OCI-LY7 (cell line): ENCODE data around the gene CDR2.

Experiments used
- CTCF ChIP-seq: fragments of 200-600 bp; sonication (generic); conservative IDR thresholded peaks from 2 replicates; pipeline ENCODE4 v1.5.1; 2014; ENCODE audit warnings: mild to moderate bottlenecking, antibody characterized with exemption, low read length, moderate library complexity, mixed read lengths
- EZH2phosphoT487 ChIP-seq: fragments of 200-600 bp; sonication (generic); IDR thresholded peaks from 2 replicates; pipeline ENCODE4 v1.6.1; 2018; ENCODE audit warnings: low read depth, borderline replicate concordance, mild to moderate bottlenecking, mixed run types, antibody characterized with exemption, low read length, moderate library complexity, mixed read lengths

GRCh38 chr16:22407486-22407885, 33.1 kb upstream of the CDR2 start:
- TF ChIP-seq EZH2phosphoT487 = no peak
- TF ChIP-seq CTCF = no peak
